SK-N-SH treated with all-trans-retinoic acid at 6 μM for 48 hours (cell line): ENCODE measurements around the gene GNG5.

Experiments used
- ARNTL ChIP-seq: fragments of 450-650 bp; formaldehyde crosslinking; IDR thresholded peaks from 2 replicates; pipeline ENCODE4 v1.5.0; 2020; ENCODE audit warnings: low read depth, mild to moderate bottlenecking, moderate library complexity, borderline replicate concordance
- CSDC2 ChIP-seq: fragments of 250-450 bp; sonication (Bioruptor Pico); IDR thresholded peaks from 2 replicates; pipeline ENCODE4 v1.5.0; 2020; ENCODE audit warnings: mild to moderate bottlenecking, moderate library complexity
- GLIS3 ChIP-seq: fragments of 250-450 bp; sonication (Bioruptor Pico); IDR thresholded peaks from 2 replicates; pipeline ENCODE4 v1.5.0; 2020; ENCODE audit warnings: mild to moderate bottlenecking, moderate library complexity
- ISL1 ChIP-seq: fragments of 250-450 bp; sonication (Bioruptor Pico); IDR thresholded peaks from 2 replicates; pipeline ENCODE4 v2.1.2; 2022; ENCODE audit warnings: mild to moderate bottlenecking, moderate library complexity
- PATZ1 ChIP-seq: fragments of 250-450 bp; sonication (Bioruptor Pico); IDR thresholded peaks from 2 replicates; pipeline ENCODE4 v1.8.0; 2020; ENCODE audit warnings: mild to moderate bottlenecking, moderate library complexity, borderline replicate concordance
- RARB ChIP-seq: fragments of 250-450 bp; sonication (Bioruptor Pico); IDR thresholded peaks from 2 replicates; pipeline ENCODE4 v1.8.0; 2021; ENCODE audit warnings: mild to moderate bottlenecking, moderate library complexity
- ZFP3 ChIP-seq: fragments of 250-450 bp; sonication (Bioruptor Pico); IDR thresholded peaks from 2 replicates; pipeline ENCODE4 v1.5.0; 2020; ENCODE audit warnings: mild to moderate bottlenecking, moderate library complexity
- ZFP30 ChIP-seq: fragments of 450-650 bp; formaldehyde crosslinking; IDR thresholded peaks from 2 replicates; pipeline ENCODE4 v1.5.0; 2022; ENCODE audit warnings: mild to moderate bottlenecking, moderate library complexity
- TF ChIP-seq, protein P1 (sequence below): fragments of 250-450 bp; sonication (Bioruptor Pico); IDR thresholded peaks from 2 replicates; pipeline ENCODE4 v1.5.1; 2021; ENCODE audit warnings: mild to moderate bottlenecking, moderate library complexity

DNA sequence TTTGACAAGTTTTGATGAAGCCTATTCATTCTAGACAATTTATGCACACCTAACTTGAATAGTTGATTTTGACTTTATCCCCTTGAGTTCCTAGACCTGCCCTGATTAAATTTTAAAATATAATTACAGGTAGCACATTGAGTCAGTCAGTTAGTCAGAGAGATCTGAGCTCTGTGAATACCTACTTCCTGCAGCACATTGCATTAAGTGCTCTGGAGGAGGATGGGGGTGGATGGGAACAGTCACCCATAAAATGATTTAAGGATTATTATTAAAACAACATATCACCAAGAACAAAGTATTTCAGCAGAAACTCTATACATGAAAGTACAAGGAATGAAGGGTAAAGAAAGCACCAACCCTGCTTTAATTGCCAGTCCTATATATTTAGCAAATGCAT, 39.1 kb downstream of the GNG5 start:
- TF ChIP-seq RARB (CRISPR knock-in tag): no peak
- TF ChIP-seq, protein P1, sequence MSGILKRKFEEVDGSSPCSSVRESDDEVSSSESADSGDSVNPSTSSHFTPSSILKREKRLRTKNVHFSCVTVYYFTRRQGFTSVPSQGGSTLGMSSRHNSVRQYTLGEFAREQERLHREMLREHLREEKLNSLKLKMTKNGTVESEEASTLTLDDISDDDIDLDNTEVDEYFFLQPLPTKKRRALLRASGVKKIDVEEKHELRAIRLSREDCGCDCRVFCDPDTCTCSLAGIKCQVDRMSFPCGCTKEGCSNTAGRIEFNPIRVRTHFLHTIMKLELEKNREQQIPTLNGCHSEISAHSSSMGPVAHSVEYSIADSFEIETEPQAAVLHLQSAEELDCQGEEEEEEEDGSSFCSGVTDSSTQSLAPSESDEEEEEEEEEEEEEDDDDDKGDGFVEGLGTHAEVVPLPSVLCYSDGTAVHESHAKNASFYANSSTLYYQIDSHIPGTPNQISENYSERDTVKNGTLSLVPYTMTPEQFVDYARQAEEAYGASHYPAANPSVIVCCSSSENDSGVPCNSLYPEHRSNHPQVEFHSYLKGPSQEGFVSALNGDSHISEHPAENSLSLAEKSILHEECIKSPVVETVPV (CRISPR knock-in tag): no peak
- no peak for TF ChIP-seq PATZ1 (CRISPR knock-in tag)
- TF ChIP-seq ARNTL (CRISPR knock-in tag): no peak
- TF ChIP-seq GLIS3 (CRISPR knock-in tag): no peak
- TF ChIP-seq ZFP30 (CRISPR knock-in tag): no peak
- no peak for TF ChIP-seq CSDC2 (CRISPR knock-in tag)
- no peak for TF ChIP-seq ZFP3 (CRISPR knock-in tag)
- no peak for TF ChIP-seq ISL1
